UCSD-AML1 (cell line): ENCODE results near the gene SYT17.
A peak's percentile ranks its signal among the peaks of the same experiment; 100 is the strongest.
"Not testable (repeated sequence)": the region's sequence is repeated elsewhere in the genome, so short reads cannot be mapped to it uniquely, and the experiment has no call there.

Experiments
- DNase-seq: peaks from one replicate; lab custom pipeline; 2025; ENCODE audit not compliant: unreplicated experiment; lab: John Stamatoyannopoulos, UW

Gene SYT17

GRCh38 chr16:19173059-19173458, 5.0 kb downstream of the SYT17 start:
- DNase-seq: no peak

- no peak for DNase-seq
Measured at GRCh38 chr16:19173649-19174383, 5.8 kb downstream of the SYT17 start.

- no peak for DNase-seq
Measured at GRCh38 chr16:19174478-19174877, 6.4 kb downstream of the SYT17 start.

GRCh38 chr16:19175492-19176262, 7.6 kb downstream of the SYT17 start:
- no peak for DNase-seq

GRCh38 chr16:19177111-19177739, 9.2 kb downstream of the SYT17 start:
- DNase-seq: no peak

- peak; percentile 80 for DNase-seq
Measured at GRCh38 chr16:19179546-19180490, 11.8 kb downstream of the SYT17 start.

GRCh38 chr16:19180741-19181140, 12.7 kb downstream of the SYT17 start:
- DNase-seq: no peak

GRCh38 chr16:19182481-19182880, 14.4 kb downstream of the SYT17 start:
- DNase-seq: no peak

- no peak for DNase-seq
Measured at GRCh38 chr16:19183187-19183586, 15.1 kb downstream of the SYT17 start.

- DNase-seq: peak; percentile 69
Measured at GRCh38 chr16:19184823-19185509, 16.9 kb downstream of the SYT17 start.

- no peak for DNase-seq
Measured at GRCh38 chr16:19185510-19185851, 17.4 kb downstream of the SYT17 start.

- DNase-seq: no peak
Measured at GRCh38 chr16:19186408-19186807, 18.4 kb downstream of the SYT17 start.

GRCh38 chr16:19187961-19188360, 19.9 kb downstream of the SYT17 start:
- not testable (repeated sequence) for DNase-seq

GRCh38 chr16:19188406-19188805, 20.4 kb downstream of the SYT17 start:
- DNase-seq: no peak

- DNase-seq: no peak
Measured at GRCh38 chr16:19192865-19193264, 24.8 kb downstream of the SYT17 start.

GRCh38 chr16:19196871-19197270, 28.8 kb downstream of the SYT17 start:
- no peak for DNase-seq

GRCh38 chr16:19203374-19203966, 35.4 kb downstream of the SYT17 start:
- DNase-seq: no peak

GRCh38 chr16:19210280-19210924, 42.4 kb downstream of the SYT17 start:
- no peak for DNase-seq

- DNase-seq: no peak
Measured at GRCh38 chr16:19210968-19211367, 42.9 kb downstream of the SYT17 start.

GRCh38 chr16:19212059-19212458, 44.0 kb downstream of the SYT17 start:
- DNase-seq: no peak
